H1 (cell line): Measurements from ENCODE around the gene WTIP. TPM values are rescaled to one million over a fixed set of nuclear protein-coding genes. Genes with fewer than 3 reads are reported as not detected.

Experiments used
- EZH2 ChIP-seq: fragments of 200-600 bp; sonication (generic); IDR thresholded peaks from 2 replicates; pipeline ENCODE4 v1.7.1; 2012; ENCODE audit warnings: low read depth, mild to moderate bottlenecking, moderate library complexity, low read length, inconsistent platforms; ENCODE audit not compliant: severe bottlenecking
- GTF2F1 ChIP-seq: IDR thresholded peaks from 2 replicates; pipeline ENCODE4 v1.6.1; 2012; ENCODE audit warnings: low read depth, low read length, improper control_type of control experiment, borderline replicate concordance
- SIRT6 ChIP-seq: IDR thresholded peaks from one replicate; pipeline ENCODE4 v1.7.1; 2012; ENCODE audit warnings: low read length, inconsistent platforms
- SP4 ChIP-seq: IDR thresholded peaks from 2 replicates; pipeline ENCODE4 v1.6.1; 2012; ENCODE audit warnings: low read length, inconsistent platforms
- polyA plus RNA-seq, 7 experiments: library from polyadenylated mRNA; depleted of rRNA in 3 of 7; stranded (reverse) in 5 of 7; unstranded in 2 of 7; fragments of >200 nt in 5 of 7; fragments of 200-250 nt in 2 of 7; gene quantifications; 1 replicate in 5 of 7; 2 replicates in 1 of 7; 4 replicates in 1 of 7; pipeline versions ENCODE4 v1.2.1 to v1.2.3, GENCODE V29; 2011 to 2013; ENCODE audit warnings: missing spikeins in 2 of 7, mixed read lengths in 2 of 7
- total RNA-seq: library from RNA; stranded (reverse); fragmentation: NEBNext Ultra II Directional; extraction: Animal tissue kit (Norgen Biotek cat#: 25700); gene quantifications from 2 replicates; pipeline ENCODE4 v1.2.1, GENCODE V29; 2021

Gene WTIP
- total and polyA plus RNA-seq, 2 of the 8 experiments (the other 6 are each of a cell fraction or from before 2014, with no cell fraction given): 8.7 to 15.4 TPM

GRCh38 chr19:34452723-34453122, 28.8 kb upstream of the WTIP start (continued):
- TF ChIP-seq GTF2F1 (no peak), SIRT6 (no peak), SP4 (no peak), EZH2 (no peak)
